GM18517 (cell line): Measurements from ENCODE around the gene SLIT3.

ENCODE experiments used
- ATAC-seq: cut with Tn5 transposase; IDR thresholded peaks from one replicate; pipeline ENCODE4 v1.9.1; 2021; ENCODE audit warnings: mild to moderate bottlenecking, moderate library complexity; ENCODE audit not compliant: unreplicated experiment

The SLIT3 gene

GRCh38 chr5:169089343-169089742 is 211.6 kb downstream of the SLIT3 start:
- ATAC-seq, result no peak

- no peak for ATAC-seq
Measured at GRCh38 chr5:169088028-169088725, 212.8 kb downstream of the SLIT3 start.

GRCh38 chr5:169085636-169086035 is 215.3 kb downstream of the SLIT3 start:
- no peak for ATAC-seq

GRCh38 chr5:169085212-169085611 is 215.7 kb downstream of the SLIT3 start:
- no peak for ATAC-seq

- ATAC-seq, result no peak
Measured at GRCh38 chr5:169084775-169085174, 216.2 kb downstream of the SLIT3 start.

- no peak for ATAC-seq
Measured at GRCh38 chr5:169083394-169084018, 217.4 kb downstream of the SLIT3 start.

- ATAC-seq, result no peak
Measured at GRCh38 chr5:169081000-169081724, 219.8 kb downstream of the SLIT3 start.

GRCh38 chr5:169080448-169080911 is 220.5 kb downstream of the SLIT3 start:
- no peak for ATAC-seq

- ATAC-seq, result no peak
Measured at GRCh38 chr5:169079697-169080096, 221.2 kb downstream of the SLIT3 start.

- no peak for ATAC-seq
Measured at GRCh38 chr5:169074839-169075238, 226.1 kb downstream of the SLIT3 start.

- ATAC-seq, result no peak
Measured at GRCh38 chr5:169072233-169072632, 228.7 kb downstream of the SLIT3 start.

- ATAC-seq, result no peak
Measured at GRCh38 chr5:169070413-169070812, 230.5 kb downstream of the SLIT3 start.

GRCh38 chr5:169067751-169068173 is 233.2 kb downstream of the SLIT3 start:
- no peak for ATAC-seq

- no peak for ATAC-seq
Measured at GRCh38 chr5:169065400-169065799, 235.5 kb downstream of the SLIT3 start.

GRCh38 chr5:169064093-169064492 is 236.8 kb downstream of the SLIT3 start:
- ATAC-seq, result no peak

- no peak for ATAC-seq
Measured at GRCh38 chr5:169063316-169063953, 237.5 kb downstream of the SLIT3 start.

GRCh38 chr5:169062690-169063089 is 238.2 kb downstream of the SLIT3 start:
- no peak for ATAC-seq

GRCh38 chr5:169054506-169054905 is 246.4 kb downstream of the SLIT3 start:
- no peak for ATAC-seq

GRCh38 chr5:169052207-169052606 is 248.7 kb downstream of the SLIT3 start:
- ATAC-seq, result no peak

- ATAC-seq, result no peak
Measured at GRCh38 chr5:169051351-169051750, 249.6 kb downstream of the SLIT3 start.

GRCh38 chr5:169050636-169051035 is 250.3 kb downstream of the SLIT3 start:
- ATAC-seq, result no peak
